Loucy (cell line): Measurements from ENCODE around the gene ZNF423.

ENCODE experiments used
- EZH2phosphoT487 ChIP-seq: fragments of 200-600 bp; IDR thresholded peaks from 2 replicates; pipeline ENCODE4 v1.6.1; 2018; ENCODE audit warnings: antibody characterized with exemption, mild to moderate bottlenecking, moderate library complexity, borderline replicate concordance
- TF ChIP-seq, protein P1 (sequence below): fragments of 200-600 bp; sonication (generic); conservative IDR thresholded peaks from 2 replicates; pipeline ENCODE4 v1.5.1; 2014; ENCODE audit warnings: mild to moderate bottlenecking, antibody characterized with exemption, low read length

DNA sequence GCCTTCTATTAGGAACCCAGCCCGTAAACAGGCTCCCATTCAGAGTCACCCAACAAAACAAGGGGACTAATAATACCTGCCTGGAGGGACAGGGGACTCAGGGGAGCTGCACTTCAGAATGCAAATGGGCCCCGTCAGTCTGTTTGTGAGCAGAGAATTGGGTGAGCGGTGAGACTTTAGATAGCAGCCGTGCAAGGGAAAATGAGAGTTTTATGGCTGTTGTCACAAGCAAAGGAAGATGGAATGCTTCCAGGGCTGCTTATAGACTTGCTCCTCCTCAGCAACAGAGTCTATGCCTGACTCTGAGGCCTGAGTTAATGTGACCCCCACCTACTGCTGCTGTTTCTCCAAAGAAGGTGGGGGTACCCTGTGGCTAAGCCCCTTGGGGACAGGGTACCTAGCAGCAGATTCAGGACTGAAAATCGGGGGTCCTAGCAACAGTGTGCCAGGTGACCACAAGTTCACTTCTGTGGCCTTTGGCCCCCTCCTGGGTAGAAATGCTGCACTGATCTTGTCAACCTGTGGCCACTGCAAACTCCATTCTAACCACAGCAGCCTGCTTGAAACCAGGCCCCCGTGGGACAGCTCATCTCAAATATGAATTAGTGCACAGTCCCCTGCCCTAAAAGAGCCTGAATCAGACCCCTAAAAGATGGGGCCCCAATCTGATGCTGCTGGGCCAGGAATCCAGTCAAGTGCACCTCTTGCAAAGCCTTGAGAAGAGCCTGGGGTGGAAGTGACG, 355.9 kb downstream of the ZNF423 start:
- TF ChIP-seq, protein P1, sequence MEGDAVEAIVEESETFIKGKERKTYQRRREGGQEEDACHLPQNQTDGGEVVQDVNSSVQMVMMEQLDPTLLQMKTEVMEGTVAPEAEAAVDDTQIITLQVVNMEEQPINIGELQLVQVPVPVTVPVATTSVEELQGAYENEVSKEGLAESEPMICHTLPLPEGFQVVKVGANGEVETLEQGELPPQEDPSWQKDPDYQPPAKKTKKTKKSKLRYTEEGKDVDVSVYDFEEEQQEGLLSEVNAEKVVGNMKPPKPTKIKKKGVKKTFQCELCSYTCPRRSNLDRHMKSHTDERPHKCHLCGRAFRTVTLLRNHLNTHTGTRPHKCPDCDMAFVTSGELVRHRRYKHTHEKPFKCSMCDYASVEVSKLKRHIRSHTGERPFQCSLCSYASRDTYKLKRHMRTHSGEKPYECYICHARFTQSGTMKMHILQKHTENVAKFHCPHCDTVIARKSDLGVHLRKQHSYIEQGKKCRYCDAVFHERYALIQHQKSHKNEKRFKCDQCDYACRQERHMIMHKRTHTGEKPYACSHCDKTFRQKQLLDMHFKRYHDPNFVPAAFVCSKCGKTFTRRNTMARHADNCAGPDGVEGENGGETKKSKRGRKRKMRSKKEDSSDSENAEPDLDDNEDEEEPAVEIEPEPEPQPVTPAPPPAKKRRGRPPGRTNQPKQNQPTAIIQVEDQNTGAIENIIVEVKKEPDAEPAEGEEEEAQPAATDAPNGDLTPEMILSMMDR: no peak
- TF ChIP-seq EZH2phosphoT487: no peak
